ACC112 (cell line): ENCODE data around the gene SNX33.
A peak's percentile ranks its signal among the peaks of the same experiment; 100 is the strongest.

Source experiments
- H2AFZ ChIP-seq: fragments of 200-600 bp; sonication (generic); one replicate; pipeline ENCODE4 v1.6.0; 2017; ENCODE audit warnings: antibody characterized with exemption, low read length; ENCODE audit not compliant: unreplicated experiment
- H3K27ac ChIP-seq: fragments of 200-600 bp; sonication (generic); 2 replicates; pipeline ENCODE4 v1.5.1; 2014; ENCODE audit warnings: low read depth, mild to moderate bottlenecking, antibody characterized with exemption, low read length, moderate library complexity
- H3K27me3 ChIP-seq: fragments of 200-600 bp; sonication (generic); 2 replicates; pipeline ENCODE4 v1.6.1; 2014; ENCODE audit warnings: mild to moderate bottlenecking, antibody characterized with exemption, low read length, moderate library complexity, mixed read lengths; ENCODE audit not compliant: insufficient read depth
- H3K36me3 ChIP-seq: fragments of 200-600 bp; sonication (generic); 2 replicates; pipeline ENCODE4 v1.6.1; 2016; ENCODE audit warnings: mild to moderate bottlenecking, antibody characterized with exemption, low read length, moderate library complexity, mixed read lengths; ENCODE audit not compliant: insufficient read depth
- H3K4me1 ChIP-seq: fragments of 200-600 bp; sonication (generic); one replicate; pipeline ENCODE4 v1.6.1; 2016; ENCODE audit warnings: low read length, mixed read lengths; ENCODE audit not compliant: insufficient read depth, unreplicated experiment, control insufficient read depth
- H3K4me3 ChIP-seq: fragments of 200-600 bp; sonication (generic); 2 replicates; pipeline ENCODE4 v1.5.1; 2014; ENCODE audit warnings: mild to moderate bottlenecking, low read depth, low read length
- H3K79me2 ChIP-seq: fragments of 200-600 bp; sonication (generic); one replicate; pipeline ENCODE4 v1.6.0; 2016; ENCODE audit warnings: low read length; ENCODE audit not compliant: control insufficient read depth, unreplicated experiment, insufficient read depth

Gene SNX33

DNA sequence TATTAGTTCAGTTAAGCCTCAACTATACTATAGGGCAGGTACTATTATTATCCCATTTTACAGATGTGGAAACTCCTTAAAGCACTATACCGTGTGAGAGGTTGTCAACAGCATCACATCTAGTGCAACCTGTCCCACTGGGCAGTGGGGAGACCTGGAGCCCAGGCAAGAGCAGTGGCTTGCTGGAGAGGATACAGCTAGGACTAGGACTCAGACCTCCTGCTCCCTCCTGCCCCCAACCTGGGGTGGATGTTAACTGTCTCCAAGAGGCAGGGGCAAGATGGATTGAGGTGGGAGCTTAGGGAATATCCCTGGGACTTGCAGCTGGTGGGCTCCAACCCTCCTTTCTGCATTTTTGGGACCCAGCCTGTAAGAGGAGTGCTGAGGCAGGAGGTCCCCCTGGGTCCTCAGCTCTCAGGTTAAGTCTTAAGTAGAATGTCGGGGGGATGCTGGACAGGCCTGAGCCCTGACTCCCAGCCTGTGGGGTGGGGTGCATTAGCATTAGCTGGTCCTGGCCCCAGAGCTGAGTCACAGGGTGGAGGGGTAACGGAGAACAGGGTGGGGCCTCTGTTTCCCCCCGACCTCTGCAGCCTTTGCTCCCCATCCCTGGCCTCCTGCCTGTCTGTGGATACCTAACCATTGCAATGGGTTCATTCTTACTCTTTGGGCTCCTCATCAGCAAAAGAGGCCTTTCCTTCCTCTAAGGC is 6.6 kb downstream of the SNX33 start:
- peaks cover 15% of the 10 kb centered on the region; the same call in 1 of the 2 replicates for H3K36me3 ChIP-seq
- no peak overlapping the region for H3K4me3 ChIP-seq
- H2AFZ ChIP-seq, result no peak overlapping the region
- peaks cover 87% of the 10 kb centered on the region for H3K79me2 ChIP-seq
- peaks cover 55% of the 10 kb centered on the region for H3K4me1 ChIP-seq
- H3K27me3 ChIP-seq, result no peaks in the 10 kb centered on the region
- no peak overlapping the region for H3K27ac ChIP-seq

DNA sequence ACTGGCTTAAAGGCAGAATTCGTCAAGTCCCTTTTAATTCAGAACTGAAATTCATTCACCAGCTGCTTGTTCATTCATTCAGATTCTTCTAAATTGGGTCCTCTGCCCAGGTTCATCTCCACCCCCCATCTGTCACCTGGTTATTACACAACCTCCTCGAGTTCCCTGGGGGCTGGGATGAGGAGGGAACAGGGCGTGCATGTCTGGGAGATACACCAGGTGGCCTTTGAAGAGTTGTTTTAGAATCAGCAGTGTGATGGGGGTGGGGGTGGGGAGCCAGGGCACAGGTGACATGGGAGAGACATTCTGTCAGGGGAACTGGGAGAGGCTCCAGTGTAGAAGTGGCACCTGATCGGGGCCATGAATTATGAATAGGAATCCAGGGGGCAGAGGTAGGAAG is 8.2 kb downstream of the SNX33 start:
- Histone ChIP-seq H2AFZ (no peak overlapping the region), H3K4me1 (peaks cover 55% of the 10 kb centered on the region), H3K36me3 (peaks cover 15% of the 10 kb centered on the region; the same call in 1 of the 2 replicates), H3K79me2 (peaks cover 74% of the 10 kb centered on the region), H3K27ac (no peak overlapping the region), H3K4me3 (no peak overlapping the region), H3K27me3 (no peaks in the 10 kb centered on the region)

DNA sequence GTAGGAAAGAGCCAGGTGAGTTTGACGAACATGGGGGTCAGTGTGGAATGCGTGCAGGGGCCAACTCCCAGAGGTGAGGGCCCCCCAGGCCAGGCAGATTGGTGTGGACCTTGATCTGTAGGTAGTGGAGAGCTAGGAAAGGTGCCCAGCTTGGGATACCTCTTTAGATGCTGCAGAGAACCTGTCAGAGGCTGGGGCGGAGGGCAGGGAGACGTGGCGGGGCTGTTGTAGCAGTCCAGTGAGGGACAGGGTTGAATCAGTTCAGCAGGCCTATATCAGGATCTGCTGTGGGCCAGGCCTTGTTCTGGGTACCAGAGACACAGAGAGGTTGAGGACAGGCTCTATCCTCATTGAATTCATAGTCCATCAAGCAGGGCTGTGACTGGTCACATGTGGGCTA is 8.6 kb downstream of the SNX33 start:
- Histone ChIP-seq H3K4me1 (peaks cover 54% of the 10 kb centered on the region), H2AFZ (no peak overlapping the region), H3K79me2 (peaks cover 70% of the 10 kb centered on the region), H3K27ac (no peak overlapping the region), H3K27me3 (no peaks in the 10 kb centered on the region), H3K4me3 (no peak overlapping the region), H3K36me3 (peaks cover 15% of the 10 kb centered on the region; the same call in 1 of the 2 replicates)

DNA sequence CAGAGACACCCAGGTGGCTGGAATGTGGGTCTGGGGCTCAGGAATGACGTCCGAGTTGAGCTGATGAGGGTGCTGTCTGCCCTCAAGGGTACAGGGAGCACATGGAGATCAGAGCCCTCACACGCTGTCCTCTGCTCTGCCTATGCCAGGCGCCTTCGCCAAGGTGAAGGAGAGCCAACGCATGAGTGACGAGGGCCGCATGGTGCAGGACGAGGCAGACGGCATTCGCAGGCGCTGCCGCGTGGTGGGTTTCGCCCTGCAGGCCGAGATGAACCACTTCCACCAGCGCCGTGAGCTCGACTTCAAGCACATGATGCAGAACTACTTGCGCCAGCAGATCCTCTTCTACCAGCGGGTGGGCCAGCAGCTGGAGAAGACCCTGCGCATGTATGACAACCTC is 9.1 kb downstream of the SNX33 start:
- H3K27me3 ChIP-seq, result no peaks in the 10 kb centered on the region
- H3K36me3 ChIP-seq, result peaks cover 15% of the 10 kb centered on the region; the same call in 1 of the 2 replicates
- peaks cover 54% of the 10 kb centered on the region for H3K4me1 ChIP-seq
- no peak overlapping the region for H3K4me3 ChIP-seq
- H2AFZ ChIP-seq, result no peak overlapping the region
- H3K27ac ChIP-seq, result no peak overlapping the region
- H3K79me2 ChIP-seq, result peaks cover 70% of the 10 kb centered on the region

DNA sequence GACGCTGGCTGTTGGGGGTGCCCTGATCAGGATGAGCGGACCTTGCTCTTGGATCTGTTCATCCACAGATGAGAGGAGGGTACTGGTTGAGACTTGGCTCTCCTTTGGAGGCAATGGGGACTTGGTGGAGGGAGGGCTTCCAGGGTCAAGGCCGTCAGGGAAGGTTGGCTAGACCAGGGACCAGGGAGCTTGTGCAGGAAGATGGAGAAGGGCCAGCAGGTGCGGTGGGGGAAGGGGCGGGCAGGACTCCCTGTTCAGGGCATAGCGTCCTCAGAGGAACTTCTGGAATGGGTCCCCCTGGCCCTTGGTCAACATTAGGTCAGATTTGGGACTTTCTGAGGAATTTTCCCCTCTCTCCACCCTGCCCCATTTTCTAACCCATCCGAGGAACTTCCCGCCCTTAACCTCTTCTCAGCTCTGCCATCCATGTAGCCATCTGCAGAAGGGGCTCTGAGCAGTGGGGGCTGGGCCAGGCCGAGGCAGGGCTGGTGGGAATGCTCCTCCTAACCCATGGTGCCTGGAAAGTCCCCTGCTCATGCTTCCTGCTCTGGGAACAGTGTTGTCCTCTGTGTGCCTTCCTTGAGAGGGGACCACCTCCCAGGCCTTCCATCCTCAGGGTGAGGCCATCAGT is 11.5 kb downstream of the SNX33 start:
- Histone ChIP-seq H3K4me1 (peaks cover 36% of the 10 kb centered on the region), H3K27ac (peak overlapping the region; percentile 99), H3K36me3 (peaks cover 15% of the 10 kb centered on the region; the same call in 1 of the 2 replicates)

DNA sequence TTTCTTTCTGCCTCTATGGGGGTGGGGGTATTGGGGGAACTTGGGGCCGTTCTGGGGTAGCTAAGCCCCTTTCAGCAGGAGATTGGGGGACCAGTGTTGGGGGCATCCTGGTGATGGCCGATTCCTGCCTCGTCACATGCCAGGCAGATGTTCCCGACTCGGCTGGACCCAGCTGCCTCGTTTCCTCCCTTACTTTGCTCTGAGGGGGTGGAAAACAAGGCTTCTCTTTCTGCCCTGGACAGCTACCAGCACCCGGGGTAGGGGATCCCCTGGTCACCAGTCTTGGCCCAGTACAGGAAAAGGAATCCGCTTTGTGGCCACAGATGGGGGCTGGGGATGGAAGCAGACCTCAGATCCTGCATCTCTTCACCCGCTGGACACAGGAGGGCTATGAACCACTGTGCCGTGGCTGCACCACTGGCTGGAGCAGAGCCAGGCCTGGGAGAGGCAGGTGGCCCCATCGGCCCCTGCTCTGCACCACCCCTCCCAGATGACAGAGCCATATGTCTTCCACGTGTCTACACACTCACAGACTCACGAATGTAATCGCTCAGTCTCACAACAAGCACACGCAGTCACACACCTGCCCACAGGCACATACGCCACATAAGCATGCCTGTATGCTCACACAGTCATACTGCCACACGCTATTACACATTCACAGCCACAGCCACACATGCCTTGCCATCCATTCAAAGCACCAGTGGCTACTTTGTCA is 12.4 kb downstream of the SNX33 start:
- H3K27me3 ChIP-seq, result no peaks in the 10 kb centered on the region
- H3K4me3 ChIP-seq, result no peak overlapping the region
- peaks cover 15% of the 10 kb centered on the region; the same call in 1 of the 2 replicates for H3K36me3 ChIP-seq
- H3K27ac ChIP-seq, result peak overlapping the region; percentile 99
- peaks cover 29% of the 10 kb centered on the region for H3K4me1 ChIP-seq
- no peak overlapping the region for H2AFZ ChIP-seq
- peaks cover 38% of the 10 kb centered on the region for H3K79me2 ChIP-seq

More for the DNA sequence above, 11.5 kb downstream of the SNX33 start:
- H3K27me3 ChIP-seq, result no peaks in the 10 kb centered on the region
- H2AFZ ChIP-seq, result no peak overlapping the region
- H3K4me3 ChIP-seq, result no peak overlapping the region
- H3K79me2 ChIP-seq, result peaks cover 47% of the 10 kb centered on the region

DNA sequence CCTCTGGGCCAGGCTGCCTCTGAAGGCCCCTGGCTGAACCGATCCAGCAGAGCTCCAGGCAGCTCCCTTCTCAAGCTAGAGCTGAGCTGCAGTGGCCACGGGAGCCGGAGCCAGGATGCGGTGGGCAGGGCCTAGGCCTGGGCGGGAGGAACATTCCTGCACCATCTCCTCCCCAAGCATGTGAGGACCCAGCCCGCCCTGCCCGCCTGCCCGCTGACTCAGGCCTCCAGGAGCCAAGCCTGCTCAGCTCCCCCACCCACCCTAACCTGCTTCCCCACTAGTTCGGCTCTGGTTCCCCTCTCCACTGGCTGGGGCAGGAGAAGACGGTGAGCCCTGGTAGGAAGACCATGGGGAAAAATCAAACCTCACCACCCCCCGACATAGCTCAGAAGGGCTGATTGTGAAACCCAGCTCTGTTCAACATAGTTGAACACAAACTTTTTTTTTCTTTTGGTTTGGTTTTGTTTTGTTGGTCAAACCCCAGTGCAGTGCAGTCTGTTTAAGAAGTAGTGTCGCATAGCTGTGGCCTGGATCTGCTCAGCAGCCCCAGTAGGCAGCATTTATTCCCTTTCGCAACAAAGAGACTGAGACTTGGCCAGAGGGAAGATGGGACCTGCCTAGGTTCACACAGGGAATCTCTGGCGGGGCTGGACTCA is 13.5 kb downstream of the SNX33 start:
- peaks cover 28% of the 10 kb centered on the region for H3K79me2 ChIP-seq
- peak overlapping the region; percentile 99 for H3K27ac ChIP-seq
- peaks cover 15% of the 10 kb centered on the region; the same call in 1 of the 2 replicates for H3K36me3 ChIP-seq
- peak overlapping the region; percentile 43; the same call in 1 of the 2 replicates for H3K4me3 ChIP-seq
- H2AFZ ChIP-seq, result no peak overlapping the region
- peaks cover 37% of the 10 kb centered on the region for H3K4me1 ChIP-seq
- H3K27me3 ChIP-seq, result no peaks in the 10 kb centered on the region

DNA sequence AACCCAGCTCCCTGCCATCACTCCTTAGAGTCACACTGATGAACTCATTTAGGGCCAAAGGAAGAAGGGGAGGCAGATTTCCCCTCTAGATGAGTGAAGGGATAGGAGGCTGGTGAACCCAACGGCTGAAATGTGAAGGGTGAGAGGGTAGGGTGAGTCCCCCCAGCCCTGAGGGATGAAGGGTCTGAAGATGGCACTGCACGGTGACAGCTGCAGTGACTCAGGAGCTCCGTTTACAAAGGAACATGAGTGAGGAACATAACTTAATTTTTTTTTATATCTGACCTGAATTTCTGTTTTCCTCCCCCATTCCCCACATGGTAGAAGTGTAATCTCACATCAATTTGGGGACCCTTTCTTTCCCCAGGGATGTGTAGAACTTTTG is 14.0 kb downstream of the SNX33 start:
- Histone ChIP-seq H3K4me3 (peak overlapping the region; percentile 43; the same call in 1 of the 2 replicates), H3K36me3 (peaks cover 11% of the 10 kb centered on the region; the same call in 1 of the 2 replicates), H3K27me3 (no peaks in the 10 kb centered on the region), H3K79me2 (peaks cover 23% of the 10 kb centered on the region), H2AFZ (no peak overlapping the region), H3K4me1 (peaks cover 41% of the 10 kb centered on the region), H3K27ac (peak overlapping the region; percentile 99)

DNA sequence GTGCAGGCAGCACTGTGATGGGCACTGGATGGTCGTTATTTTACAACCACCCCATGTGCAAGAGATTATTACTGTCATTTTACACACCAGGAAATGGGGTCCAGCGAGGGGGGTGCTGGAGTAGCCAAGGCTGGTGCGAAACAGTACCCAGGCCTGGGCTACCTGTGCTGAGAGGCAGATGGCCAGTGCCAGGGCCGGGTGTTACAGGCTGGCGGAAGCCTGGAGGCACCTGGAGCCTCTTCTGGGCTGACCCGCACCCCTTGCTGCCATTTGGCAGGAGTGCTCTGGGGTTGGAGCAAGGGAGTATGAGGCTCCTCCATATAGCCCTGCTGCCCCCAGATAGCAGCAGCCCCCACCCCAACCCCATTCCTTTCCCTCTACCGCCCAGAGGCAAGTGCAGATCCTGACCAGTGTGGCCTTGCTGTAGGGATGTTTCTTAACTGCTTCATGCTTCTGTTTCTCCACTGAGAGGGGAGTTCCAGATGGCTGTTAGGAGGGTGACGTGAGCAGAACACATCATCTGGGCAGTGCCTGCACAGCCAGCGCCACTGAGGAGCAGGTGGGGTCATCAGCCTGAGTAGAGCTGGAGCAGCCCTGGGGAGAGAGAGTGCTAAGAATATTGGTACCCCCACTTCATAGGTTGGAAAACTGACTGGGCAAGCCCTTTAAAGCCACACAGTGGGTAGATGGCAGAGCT is 15.3 kb downstream of the SNX33 start:
- H3K4me3 ChIP-seq, result no peak overlapping the region
- H3K4me1 ChIP-seq, result peaks cover 53% of the 10 kb centered on the region
- peaks cover 11% of the 10 kb centered on the region for H3K79me2 ChIP-seq
- no peak overlapping the region for H2AFZ ChIP-seq
- H3K27ac ChIP-seq, result no peak overlapping the region
- no peaks in the 10 kb centered on the region for H3K27me3 ChIP-seq
- H3K36me3 ChIP-seq, result peaks cover 9% of the 10 kb centered on the region; the same call in 1 of the 2 replicates
